NCI-H2171 treated with DMSO at 0.1 percent for 48 hours (cell line): Measurements from ENCODE around the gene CHCHD3.
A peak's percentile ranks its signal among the peaks of the same experiment; 100 is the strongest.

Source experiments
- DNase-seq: peaks from one replicate; lab custom pipeline; 2025; lab: John Stamatoyannopoulos, UW

The CHCHD3 gene

GRCh38 chr7:132742189-132742612, 339.7 kb downstream of the CHCHD3 start:
- DNase-seq, result no peak

- peak; percentile 38 for DNase-seq
These were observed 341.7 kb downstream of the CHCHD3 start for GRCh38 chr7:132740176-132740575.

DNA sequence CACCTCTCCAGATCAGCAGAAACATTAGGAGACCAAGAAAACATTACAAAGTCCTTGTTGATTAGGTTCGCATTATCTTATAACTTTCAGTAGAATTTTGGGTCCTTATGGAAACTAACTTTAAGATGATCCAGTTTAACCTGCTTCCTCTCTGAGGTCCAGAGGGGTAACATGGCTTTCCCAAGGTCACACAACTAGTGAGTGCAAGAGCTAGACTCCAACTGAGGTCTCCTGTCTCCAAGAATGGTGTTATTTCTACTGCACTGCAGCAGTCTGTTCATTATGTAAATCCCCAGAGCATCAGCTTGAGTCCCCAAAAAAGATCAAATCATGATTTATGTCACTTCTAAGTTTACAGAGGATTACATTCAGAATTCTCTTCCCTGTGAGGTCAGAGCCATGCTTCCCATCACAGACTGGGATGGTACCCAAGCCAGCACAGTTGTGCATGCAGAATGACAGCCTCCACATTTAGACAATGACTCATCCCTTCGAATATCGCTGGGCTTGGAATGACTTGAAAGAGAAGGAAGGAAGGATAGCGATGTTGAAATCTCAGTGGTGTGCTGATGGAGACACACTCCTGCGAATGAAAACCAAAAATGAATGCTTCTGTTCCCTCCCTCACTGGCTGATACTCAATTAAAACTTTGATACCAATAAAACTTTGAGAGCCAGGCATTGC, 342.5 kb downstream of the CHCHD3 start:
- no peak for DNase-seq

- DNase-seq, result no peak
These were observed 343.6 kb downstream of the CHCHD3 start for GRCh38 chr7:132738254-132738653.

GRCh38 chr7:132735476-132735875, 346.4 kb downstream of the CHCHD3 start:
- DNase-seq, result no peak
